KMS-11 (cell line): Measurements from ENCODE around the gene CMIP.

Experiments used
- H2AFZ ChIP-seq: fragments of 200-600 bp; sonication (generic); 2 replicates; pipeline ENCODE4 v1.6.1; 2016; ENCODE audit warnings: antibody characterized with exemption, mixed run types, low read depth
- H3K27ac ChIP-seq: fragments of 200-600 bp; sonication (generic); 2 replicates; pipeline ENCODE4 v1.6.1; 2016; ENCODE audit warnings: mild to moderate bottlenecking, mixed run types
- H3K27me3 ChIP-seq: fragments of 200-600 bp; sonication (generic); 2 replicates; pipeline ENCODE4 v1.6.1; 2017; ENCODE audit warnings: mild to moderate bottlenecking, low read depth, mixed run types, moderate library complexity; ENCODE audit not compliant: insufficient read depth
- H3K36me3 ChIP-seq: fragments of 200-600 bp; sonication (generic); 2 replicates; pipeline ENCODE4 v1.6.1; 2017; ENCODE audit warnings: mild to moderate bottlenecking, mixed run types; ENCODE audit not compliant: insufficient read depth
- H3K4me1 ChIP-seq: fragments of 200-600 bp; sonication (generic); 2 replicates; pipeline ENCODE4 v1.6.1; 2016; ENCODE audit warnings: mild to moderate bottlenecking, low read depth, mixed run types; ENCODE audit not compliant: poor library complexity, severe bottlenecking
- H3K4me2 ChIP-seq: fragments of 200-600 bp; sonication (generic); 2 replicates; pipeline ENCODE4 v1.7.0; 2016; ENCODE audit warnings: mild to moderate bottlenecking, mixed run types
- H3K4me3 ChIP-seq: fragments of 200-600 bp; sonication (generic); IDR thresholded peaks from 2 replicates; pipeline ENCODE4 v1.6.1; 2017; ENCODE audit warnings: low read depth, low read length, mixed read lengths; ENCODE audit not compliant: insufficient read depth
- H3K79me2 ChIP-seq: fragments of 200-600 bp; sonication (generic); 2 replicates; pipeline ENCODE4 v1.6.1; 2016; ENCODE audit warnings: low read depth, mixed run types; ENCODE audit not compliant: insufficient read depth
- H3K9ac ChIP-seq: fragments of 200-600 bp; sonication (generic); 2 replicates; pipeline ENCODE4 v1.6.1; 2016; ENCODE audit warnings: mild to moderate bottlenecking, mixed run types
- H4K20me1 ChIP-seq: fragments of 200-600 bp; sonication (generic); 2 replicates; pipeline ENCODE4 v1.6.1; 2016; ENCODE audit warnings: mild to moderate bottlenecking, mixed run types; ENCODE audit not compliant: insufficient read depth
- CTCF ChIP-seq: fragments of 200-600 bp; sonication (generic); conservative IDR thresholded peaks from 2 replicates; pipeline ENCODE4 v1.6.1; 2017; ENCODE audit warnings: low read depth, mild to moderate bottlenecking, antibody characterized with exemption, low read length, moderate library complexity, mixed read lengths

CMIP gene

GRCh38 chr16:81729451-81729850, 284.8 kb downstream of the CMIP start:
- H3K9ac ChIP-seq = no peak overlapping the region
- no peak overlapping the region for H2AFZ ChIP-seq
- H3K4me3 ChIP-seq = no peak overlapping the region

GRCh38 chr16:81730090-81731051, 285.8 kb downstream of the CMIP start:
- peak overlapping the region; percentile 35; the same call in 1 of the 2 replicates for H3K9ac ChIP-seq
- no peaks in the 10 kb centered on the region for H3K36me3 ChIP-seq
- no peaks in the 10 kb centered on the region for H3K27me3 ChIP-seq
- no peaks in the 10 kb centered on the region for H3K79me2 ChIP-seq
- peak overlapping the region; percentile 85 for H3K4me2 ChIP-seq
- H3K27ac ChIP-seq = peak overlapping the region; percentile 40; the same call in 1 of the 2 replicates
- H2AFZ ChIP-seq = peak overlapping the region; percentile 87
- H4K20me1 ChIP-seq = no peaks in the 10 kb centered on the region
- no peak overlapping the region for H3K4me3 ChIP-seq
- TF ChIP-seq CTCF = peak; percentile 79
- peaks cover 49% of the 10 kb centered on the region for H3K4me1 ChIP-seq

More at GRCh38 chr16:81729451-81729850, 284.8 kb downstream of the CMIP start:
- Histone ChIP-seq H4K20me1 (no peaks in the 10 kb centered on the region), H3K4me1 (peaks cover 49% of the 10 kb centered on the region), H3K27me3 (no peaks in the 10 kb centered on the region), H3K36me3 (no peaks in the 10 kb centered on the region), H3K27ac (no peak overlapping the region), H3K4me2 (no peak overlapping the region; the same call in 1 of the 2 replicates), H3K79me2 (no peaks in the 10 kb centered on the region)
- TF ChIP-seq CTCF = no peak

- no peak for TF ChIP-seq CTCF
- H3K79me2 ChIP-seq = no peaks in the 10 kb centered on the region
- no peak overlapping the region for H3K9ac ChIP-seq
- H3K36me3 ChIP-seq = no peaks in the 10 kb centered on the region
- H3K27ac ChIP-seq = no peak overlapping the region
- H3K4me3 ChIP-seq = no peak overlapping the region
- H3K4me2 ChIP-seq = no peak overlapping the region
- H3K4me1 ChIP-seq = peaks cover 40% of the 10 kb centered on the region
- no peaks in the 10 kb centered on the region for H3K27me3 ChIP-seq
- no peak overlapping the region for H2AFZ ChIP-seq
- no peaks in the 10 kb centered on the region for H4K20me1 ChIP-seq
These were observed 287.0 kb downstream of the CMIP start for GRCh38 chr16:81731649-81732048.

GRCh38 chr16:81732699-81733098, 288.1 kb downstream of the CMIP start:
- H4K20me1 ChIP-seq = no peaks in the 10 kb centered on the region
- H3K36me3 ChIP-seq = no peaks in the 10 kb centered on the region
- H2AFZ ChIP-seq = no peak overlapping the region
- no peak overlapping the region for H3K27ac ChIP-seq
- H3K27me3 ChIP-seq = no peaks in the 10 kb centered on the region
- no peak overlapping the region for H3K9ac ChIP-seq
- H3K4me3 ChIP-seq = no peak overlapping the region
- H3K79me2 ChIP-seq = no peaks in the 10 kb centered on the region
- TF ChIP-seq CTCF = no peak
- no peak overlapping the region for H3K4me2 ChIP-seq
- H3K4me1 ChIP-seq = peaks cover 35% of the 10 kb centered on the region
